Ascending aorta (tissue), 2 donors: ENCODE results near the gene SCIMP. TPM values are rescaled to one million over a fixed set of nuclear protein-coding genes. Genes with fewer than 3 reads are reported as not detected.
"Not testable (repeated sequence)": the region's sequence is repeated elsewhere in the genome, so short reads cannot be mapped to it uniquely, and the experiment has no call there.

Experiments used
- DNase-seq, 2 donors: peaks; one replicate each; pipeline ENCODE4 v3.0.0-alpha.2; 2019; ENCODE audit warnings: low spot score in 2 of 2
- H3K27ac ChIP-seq, 2 donors: fragments of 200-600 bp; sonication (generic); one replicate each; pipeline ENCODE4 v1.5.1; 2016 to 2017; ENCODE audit warnings: mild to moderate bottlenecking in 1 of 2
- H3K27me3 ChIP-seq: fragments of 200-600 bp; sonication (generic); one replicate; pipeline ENCODE4 v1.5.1; 2017
- H3K36me3 ChIP-seq, 2 donors: fragments of 200-600 bp; sonication (generic); one replicate each; pipeline ENCODE4 v1.5.1; 2016
- H3K4me1 ChIP-seq, 2 donors: fragments of 200-600 bp; sonication (generic); one replicate each; pipeline ENCODE4 v1.5.1; 2016 to 2017; ENCODE audit warnings: mild to moderate bottlenecking in 1 of 2
- H3K4me3 ChIP-seq, 2 donors: fragments of 200-600 bp; sonication (generic); one replicate each; pipeline ENCODE4 v1.5.1; 2016 to 2017; ENCODE audit warnings: mild to moderate bottlenecking in 1 of 2
- H3K9me3 ChIP-seq, 2 donors: fragments of 200-600 bp; sonication (generic); one replicate each; pipeline ENCODE4 v1.5.1; 2016
- CTCF ChIP-seq, 3 experiments: fragments of 200-600 bp in 2 of 3; fragments of 450-650 bp in 1 of 3; sonication (generic) in 2 of 3; IDR thresholded peaks; one replicate each; pipeline ENCODE4 v1.5.1; 2016 to 2019; ENCODE audit warnings: antibody characterized with exemption in 3 of 3, mild to moderate bottlenecking in 1 of 3, moderate library complexity in 1 of 3
- intact Hi-C: fragments of 100-400 bp; cut with DNase I; formaldehyde crosslinking; loops from one replicate; pipeline ENCODE4 v1.15.1; 2023
- total RNA-seq: library from RNA; depleted of rRNA; stranded (reverse); fragments of >200 nt; gene quantifications from one replicate; pipeline ENCODE4 v1.1.0, GENCODE V29; 2016

SCIMP gene
- total RNA-seq, 1 donor from 2014 or later = 0.21 TPM

GRCh38 chr17:5181509-5182305 is 53.0 kb downstream of the SCIMP start:
- Histone ChIP-seq H3K4me1 (no peaks in the 10 kb centered on the region), H3K36me3 (peaks cover 7 to 31% of the 10 kb centered on the region in 2 donors), H3K4me3 (peak overlapping the region in 1 of 2 donors; percentile 5), H3K9me3 (peaks cover 96 to 100% of the 10 kb centered on the region in 2 donors), H3K27ac (no peak overlapping the region), H3K27me3 (no peaks in the 10 kb centered on the region)
- TF ChIP-seq CTCF (IDR thresholded peaks at IDR 0.05) = no peak
- intact Hi-C loops = no loop called here
- no peak for DNase-seq

- TF ChIP-seq CTCF (IDR thresholded peaks at IDR 0.05) = no peak
- intact Hi-C loops = no loop called here
- H3K27me3 ChIP-seq = no peaks in the 10 kb centered on the region
- no peaks in the 10 kb centered on the region for H3K4me1 ChIP-seq
- H3K27ac ChIP-seq = no peak overlapping the region
- DNase-seq = no peak
- H3K9me3 ChIP-seq = peaks cover 87 to 98% of the 10 kb centered on the region in 2 donors
- H3K36me3 ChIP-seq = peaks cover 15 to 39% of the 10 kb centered on the region in 2 donors
- no peak overlapping the region for H3K4me3 ChIP-seq
Observed at GRCh38 chr17:5179003-5179402, 55.7 kb downstream of the SCIMP start.

- H3K4me1 ChIP-seq, DNase-seq, H3K27me3 ChIP-seq, H3K27ac ChIP-seq, intact Hi-C loops, H3K4me3 ChIP-seq: not testable (repeated sequence)
- Histone ChIP-seq H3K36me3 (peaks cover 13 to 27% of the 10 kb centered on the region in 2 donors), H3K9me3 (peaks cover 48 to 87% of the 10 kb centered on the region in 2 donors)
Observed at GRCh38 chr17:5175027-5175426, 59.6 kb downstream of the SCIMP start.

- H3K9me3 ChIP-seq, H3K4me1 ChIP-seq, H3K36me3 ChIP-seq, H3K27me3 ChIP-seq, H3K4me3 ChIP-seq, DNase-seq, H3K27ac ChIP-seq, intact Hi-C loops: not testable (repeated sequence)
Observed at GRCh38 chr17:5165791-5166564, 68.7 kb downstream of the SCIMP start.

GRCh38 chr17:5164436-5164835 is 70.2 kb downstream of the SCIMP start:
- TF ChIP-seq CTCF (IDR thresholded peaks at IDR 0.05) = no peak
- Histone ChIP-seq H3K27me3 (no peaks in the 10 kb centered on the region), H3K27ac (no peak overlapping the region), H3K36me3 (no peaks in the 10 kb centered on the region), H3K4me1 (no peaks in the 10 kb centered on the region), H3K9me3 (no peaks in the 10 kb centered on the region), H3K4me3 (no peak overlapping the region)
- intact Hi-C loops = no loop called here
- no peak for DNase-seq

GRCh38 chr17:5161793-5162192 is 72.9 kb downstream of the SCIMP start:
- H3K4me1 ChIP-seq, intact Hi-C loops, H3K36me3 ChIP-seq, DNase-seq, H3K27ac ChIP-seq, H3K4me3 ChIP-seq, H3K27me3 ChIP-seq, H3K9me3 ChIP-seq: not testable (repeated sequence)

- intact Hi-C loops, H3K36me3 ChIP-seq, H3K27ac ChIP-seq, H3K4me1 ChIP-seq, H3K9me3 ChIP-seq, DNase-seq, H3K27me3 ChIP-seq, H3K4me3 ChIP-seq: not testable (repeated sequence)
Observed at GRCh38 chr17:5160702-5161101, 74.0 kb downstream of the SCIMP start.

Other genes with a start within 250 kb of the SCIMP start
- gene CAMTA2, start 247.2 kb downstream of the SCIMP start, total RNA-seq = 72.1 TPM
- gene INCA1, start 237.3 kb downstream of the SCIMP start, total RNA-seq = not detected
- gene KIF1C, start 236.9 kb downstream of the SCIMP start, total RNA-seq = 94.0 TPM
- not detected for gene SLC52A1, start 199.4 kb downstream of the SCIMP start, total RNA-seq
- 0.21 TPM for gene ZFP3, start 156.4 kb downstream of the SCIMP start, total RNA-seq
- 2.3 TPM for gene ZNF232, start 123.0 kb downstream of the SCIMP start, total RNA-seq
- gene USP6, start 118.8 kb downstream of the SCIMP start, total RNA-seq = 0.11 TPM
- 0.21 TPM for gene ZNF594, start 43.0 kb downstream of the SCIMP start, total RNA-seq
- 9.3 TPM for gene RABEP1, start 47.4 kb upstream of the SCIMP start, total RNA-seq
- 102 TPM for gene NUP88, start 184.8 kb upstream of the SCIMP start, total RNA-seq
- gene RPAIN, start 185.3 kb upstream of the SCIMP start, total RNA-seq = 6.4 TPM
- gene C1QBP, start 204.3 kb upstream of the SCIMP start, total RNA-seq = 152 TPM
- gene DHX33, start 234.1 kb upstream of the SCIMP start, total RNA-seq = 9.0 TPM